NCI-H82 (cell line): ENCODE measurements around the gene FUT8.
A peak's percentile ranks its signal among the peaks of the same experiment; 100 is the strongest.

Experiments
- DNase-seq: peaks from one replicate; lab custom pipeline; 2025; lab: John Stamatoyannopoulos, UW

The FUT8 gene

DNA sequence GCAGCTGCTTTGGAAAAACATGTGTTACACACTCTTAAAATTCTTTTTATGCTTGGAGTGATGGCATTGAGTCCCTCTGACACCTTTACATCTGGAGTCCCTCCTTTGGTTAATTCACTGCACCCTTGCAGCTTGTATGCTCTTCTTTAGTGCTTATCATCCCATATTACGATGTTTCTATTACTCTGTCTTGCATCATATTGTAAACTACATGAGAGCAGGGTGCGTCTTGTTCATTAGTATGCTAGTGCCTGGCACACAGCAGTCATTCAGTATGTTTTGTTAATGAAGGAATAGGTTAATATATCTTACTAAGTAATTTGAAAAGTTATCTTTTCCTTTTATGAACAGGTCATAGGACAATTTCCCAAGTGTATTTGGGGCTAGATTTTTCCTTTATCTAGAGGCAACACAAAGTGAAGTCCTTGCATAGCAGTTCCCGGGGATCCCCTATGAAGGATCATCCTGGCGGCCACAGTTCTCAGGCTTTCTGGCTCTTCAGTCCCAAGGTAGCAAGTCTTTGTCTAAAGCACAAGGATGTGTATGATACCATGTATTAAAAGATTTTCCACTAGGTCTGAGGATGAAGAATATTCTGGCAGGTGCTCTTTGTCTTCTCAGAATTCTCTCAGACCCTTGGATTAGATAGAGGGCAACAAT is 363.8 kb downstream of the FUT8 start:
- DNase-seq = no peak

DNA sequence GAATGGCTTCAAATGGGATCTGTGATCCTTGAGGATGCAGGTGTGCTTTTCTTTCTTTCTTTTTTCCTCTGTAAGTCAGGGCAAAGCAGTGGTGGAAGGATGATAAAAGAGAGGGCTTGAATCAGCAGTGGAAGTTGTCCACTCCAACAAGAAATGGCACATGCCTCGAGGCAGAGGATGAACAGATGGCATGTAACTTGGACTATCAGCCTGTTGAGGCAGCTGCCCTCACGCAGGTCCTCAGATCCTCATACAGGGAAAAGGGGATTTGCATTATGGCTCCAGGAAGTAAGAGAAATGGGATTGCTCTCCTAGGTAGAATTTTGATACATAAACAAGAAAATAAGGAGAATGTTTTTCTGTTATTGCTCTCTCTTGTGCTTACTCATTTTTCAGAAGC is 368.0 kb downstream of the FUT8 start:
- DNase-seq = peak; percentile 39

DNA sequence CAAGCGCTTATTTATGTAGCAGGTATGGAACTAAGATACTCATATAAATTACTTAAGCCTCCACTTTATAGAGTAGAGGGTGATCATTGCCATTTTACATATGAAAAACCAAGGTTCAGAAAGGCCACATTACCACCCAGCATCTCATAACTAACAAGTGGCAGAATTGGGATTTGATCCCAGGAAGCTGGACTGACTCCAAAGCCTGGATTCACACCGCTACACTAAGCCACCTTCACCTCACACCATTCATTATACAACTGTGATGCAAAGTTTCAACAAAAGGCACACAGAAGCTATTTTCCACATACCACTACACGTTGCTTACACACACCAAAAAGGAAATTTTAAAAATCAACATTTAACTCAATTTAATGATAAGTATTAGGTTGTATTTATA is 370.6 kb downstream of the FUT8 start:
- no peak for DNase-seq

DNA sequence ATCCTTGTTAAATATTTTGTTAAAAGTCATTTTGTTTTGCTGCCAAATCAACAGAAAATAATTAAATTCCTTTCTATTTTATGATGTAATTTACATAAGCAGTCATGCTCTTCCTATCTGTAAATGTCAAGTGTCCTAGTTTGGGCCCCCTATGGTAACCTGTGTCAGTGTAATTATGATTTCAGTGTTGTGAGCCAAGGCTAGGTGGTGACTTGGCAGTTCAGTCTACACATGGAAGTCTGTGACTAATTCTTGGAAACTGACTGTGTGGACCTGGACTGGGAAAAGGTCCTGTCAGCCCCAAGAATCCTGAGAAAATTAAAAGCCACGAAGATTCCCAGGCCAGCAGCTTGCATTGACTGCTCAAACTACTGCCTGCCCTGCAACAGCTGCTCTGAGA is 371.0 kb downstream of the FUT8 start:
- DNase-seq = no peak

DNA sequence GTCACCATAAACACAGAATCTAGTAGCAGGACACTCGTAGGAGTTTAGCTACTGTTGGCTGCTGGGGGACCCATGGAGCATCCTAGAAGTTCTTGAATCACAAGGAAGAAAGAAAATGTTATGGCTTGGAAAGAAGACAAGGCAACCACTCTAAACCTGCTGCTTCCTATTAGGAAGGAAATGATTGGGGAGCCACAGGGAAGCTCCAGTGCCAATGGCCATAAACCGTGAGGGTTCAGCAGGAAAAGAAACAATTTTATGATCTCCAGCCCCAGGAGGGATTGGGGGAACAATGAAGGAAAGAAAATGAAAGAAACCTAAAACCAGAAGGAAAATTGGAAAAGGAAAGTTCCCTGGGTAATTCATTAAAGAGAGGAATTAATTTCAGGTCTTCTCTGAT is 372.0 kb downstream of the FUT8 start:
- no peak for DNase-seq

DNA sequence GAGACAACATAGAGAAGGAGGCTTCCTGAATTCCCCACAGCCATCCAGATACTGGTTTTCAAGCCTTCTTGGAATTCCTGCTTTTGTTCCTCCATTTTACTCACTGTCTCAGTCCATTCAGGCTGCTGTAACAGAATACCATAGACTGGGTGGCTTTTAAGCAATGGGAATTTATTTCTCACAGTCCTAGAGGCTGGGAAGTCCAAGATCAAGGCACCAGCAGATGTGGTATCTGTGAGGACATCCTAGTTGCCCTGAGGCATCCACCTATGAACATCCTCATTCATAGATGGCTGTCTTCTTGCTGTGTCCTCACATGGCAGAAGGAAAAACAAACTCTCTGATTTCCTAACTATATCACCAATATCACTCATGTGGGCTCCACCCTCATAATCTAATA is 374.9 kb downstream of the FUT8 start:
- no peak for DNase-seq

DNA sequence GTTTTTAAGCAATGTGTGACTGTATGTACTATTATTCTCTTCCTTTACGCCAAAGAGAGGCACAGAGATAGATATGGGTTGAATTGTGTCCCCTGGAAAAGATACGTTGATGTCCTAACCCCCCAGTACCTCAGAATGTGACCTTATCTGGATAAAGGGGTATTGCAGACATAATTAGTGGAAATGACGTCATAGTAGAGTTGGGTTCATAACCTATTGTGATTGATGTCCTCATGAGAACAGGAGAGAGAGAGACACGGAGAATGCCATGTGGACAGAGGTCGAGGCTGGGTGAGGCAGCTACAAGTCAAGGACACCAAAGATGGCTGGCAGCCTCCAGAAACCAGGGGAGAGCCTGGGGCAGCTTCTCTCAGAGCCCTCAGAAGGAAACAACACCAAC is 376.3 kb downstream of the FUT8 start:
- no peak for DNase-seq

DNA sequence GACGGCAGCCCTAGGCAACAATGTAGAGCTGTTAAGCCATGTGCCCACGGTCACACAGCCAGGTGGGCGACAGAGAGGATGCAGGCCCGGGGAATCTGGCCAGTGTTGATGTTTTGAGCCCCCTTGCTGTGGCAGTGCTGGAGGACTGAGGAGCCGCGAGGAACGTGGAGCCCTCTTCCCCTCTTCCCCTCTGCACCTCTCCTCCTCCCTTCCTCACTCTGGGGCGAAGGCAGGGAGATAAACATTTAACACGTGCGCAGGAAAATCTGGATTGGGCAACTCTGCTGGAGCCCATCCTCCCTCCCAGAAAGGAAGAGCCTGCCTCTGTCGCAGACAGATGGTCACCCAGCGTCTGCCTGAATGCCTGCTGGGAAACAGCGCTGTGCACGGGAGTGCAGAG is 376.8 kb downstream of the FUT8 start:
- peak; percentile 68 for DNase-seq

DNA sequence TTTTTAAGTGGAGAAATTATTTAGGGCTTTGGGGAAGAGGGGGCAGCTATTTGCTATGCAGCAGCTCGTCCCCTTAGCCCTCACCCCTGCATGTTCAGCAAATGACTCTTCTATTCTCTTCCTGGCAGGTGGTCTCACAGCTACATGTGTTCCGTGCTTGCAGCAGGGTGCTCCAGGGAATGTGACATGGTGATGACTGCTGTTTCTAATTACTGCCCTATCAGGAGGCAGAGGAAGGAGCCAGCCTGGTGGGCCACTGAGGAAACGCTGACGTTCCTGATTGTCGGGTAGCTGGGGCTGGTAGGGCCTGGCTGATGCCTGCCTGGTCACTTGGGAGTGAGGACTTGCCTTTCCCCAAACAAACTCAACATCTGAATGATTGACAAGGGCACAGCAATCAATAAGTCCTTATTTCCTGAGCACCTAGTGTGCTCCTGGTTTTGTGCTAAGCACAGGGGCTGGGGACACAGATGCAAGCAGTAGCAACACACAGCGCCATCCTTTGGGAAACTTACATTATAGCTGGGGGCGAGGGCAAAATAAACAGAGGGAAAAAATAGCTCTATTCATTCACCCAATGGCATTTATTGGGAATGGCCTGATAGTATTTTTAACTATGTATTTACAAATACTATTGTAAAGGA is 377.8 kb downstream of the FUT8 start:
- DNase-seq = no peak

DNA sequence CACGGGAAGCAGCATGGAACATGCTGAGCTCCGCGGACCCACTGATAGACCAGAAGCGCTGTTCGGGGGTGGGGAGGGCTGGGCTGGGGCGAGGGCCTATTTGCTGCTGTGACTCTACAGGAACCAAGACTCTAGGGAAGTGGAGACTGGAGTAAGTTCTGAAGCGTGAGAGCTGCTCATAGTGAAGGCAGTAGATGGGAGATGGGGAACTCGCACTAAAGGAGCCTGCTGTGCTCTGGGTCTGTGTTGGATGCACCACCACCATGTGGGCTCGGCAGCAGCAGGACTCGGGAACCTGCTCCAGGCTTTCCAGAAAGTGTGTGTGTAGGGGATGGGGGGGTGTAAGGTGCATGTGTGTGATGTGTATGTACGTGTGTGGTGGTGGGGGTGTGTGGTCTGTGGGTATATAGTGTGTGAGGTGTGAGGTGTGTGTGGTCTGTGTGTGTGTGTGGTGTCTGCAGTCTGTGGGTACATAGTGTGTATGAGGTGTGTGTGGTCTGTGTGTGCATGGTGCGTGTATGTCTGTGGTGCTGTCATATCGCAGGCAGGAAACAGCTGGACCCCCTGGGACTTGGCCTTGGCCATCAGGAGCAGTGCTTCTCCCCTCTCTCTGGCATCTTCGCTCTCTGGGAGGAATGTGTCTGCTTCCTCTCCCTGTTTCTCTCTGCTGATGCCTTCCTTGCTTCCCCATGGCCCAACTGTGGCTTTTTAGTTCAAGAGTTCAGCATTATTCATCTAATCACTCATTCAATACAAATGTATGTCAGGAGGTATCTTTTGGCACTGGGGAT is 378.9 kb downstream of the FUT8 start:
- DNase-seq = no peak

DNA sequence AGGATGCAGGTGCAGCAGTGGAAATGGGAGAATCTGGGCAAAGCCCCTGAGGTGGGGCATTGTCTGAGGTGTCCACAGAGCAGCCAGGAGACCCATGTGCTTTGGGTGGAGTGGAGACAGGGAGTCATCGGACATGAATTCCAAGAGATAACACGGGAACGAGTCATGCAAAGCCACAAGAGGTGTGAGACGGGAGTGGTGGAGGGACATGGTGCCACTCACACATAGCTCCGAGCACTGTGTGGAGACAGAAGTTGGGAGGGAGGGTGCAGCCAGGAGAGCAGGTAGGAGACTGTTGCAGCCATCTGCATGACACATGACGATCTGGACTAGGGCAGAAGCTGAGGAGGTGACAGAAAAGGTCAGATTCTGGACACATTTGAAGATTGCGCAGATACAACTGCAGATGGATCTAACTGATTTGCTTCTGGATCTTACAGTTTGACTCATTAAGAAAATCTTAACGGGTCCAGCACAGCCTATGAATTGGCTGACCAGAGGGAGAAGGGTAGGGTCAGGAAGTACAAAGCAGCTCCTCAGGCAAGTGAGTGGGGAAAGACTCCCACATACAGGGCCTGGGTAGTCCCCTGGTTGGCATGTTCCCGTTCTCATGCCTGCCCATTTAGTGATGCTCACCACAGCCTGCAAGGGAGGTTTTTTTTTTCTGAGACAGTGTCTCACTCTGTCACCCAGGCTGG is 379.8 kb downstream of the FUT8 start:
- DNase-seq = no peak
